ENCODE measurements around the gene ACTRT1.

The ACTRT1 gene

GRCh38 chrX:128052303-128052702 lies at the start of gene ACTRT1:
ACTRT1 (minus strand) TSS chrX:128052403; CDS start chrX:128052206, 197 bp downstream.
- no peak for DNase-seq (ENCODE audit: low spot score)

- DNase-seq (ENCODE audit: low spot score): no peak
Measured at GRCh38 chrX:128078545-128078944, 26.3 kb upstream of the ACTRT1 start.

DNA sequence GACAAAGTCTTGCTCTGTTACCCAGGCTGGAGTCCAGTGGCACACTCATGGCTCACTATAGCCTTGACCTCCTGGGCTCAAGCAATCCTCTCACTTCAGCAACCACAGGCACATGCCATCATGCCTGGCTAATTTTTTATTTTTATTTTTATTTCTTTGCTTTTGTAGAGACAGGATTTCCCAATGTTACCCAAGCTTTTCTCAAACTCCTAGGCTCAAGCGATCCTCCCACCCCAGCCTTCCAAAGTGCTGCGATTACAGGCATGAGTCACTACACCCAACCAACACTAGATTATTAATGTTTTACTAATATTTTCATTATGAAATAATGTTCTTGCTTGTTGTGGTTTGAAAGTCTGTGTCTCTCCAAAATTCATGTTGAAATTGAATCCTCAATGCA lies 5.2 kb upstream of the ACTRT1 start:
- DNase-seq (ENCODE audit: low spot score): no peak

GRCh38 chrX:128051526-128051925 lies 677 bp downstream of the ACTRT1 start:
- DNase-seq (ENCODE audit: low spot score): no peak

DNA sequence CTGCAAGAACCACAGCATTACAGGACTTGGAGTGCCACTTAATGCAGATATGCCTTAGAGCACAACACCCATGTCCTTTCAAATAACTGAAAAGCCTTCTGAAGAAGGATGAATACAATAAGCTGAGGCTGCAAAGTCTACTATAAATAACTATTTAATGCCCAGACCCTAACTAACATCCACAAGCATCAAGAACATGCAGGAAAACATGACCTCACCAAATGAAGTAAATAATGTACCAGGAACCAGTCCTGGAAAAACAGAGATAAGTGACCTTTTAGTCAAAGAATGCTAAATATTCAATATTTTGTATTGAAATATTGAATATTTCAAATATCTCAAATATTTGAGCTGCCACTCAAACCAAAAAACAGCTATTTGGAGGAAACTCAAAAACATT lies 16.9 kb downstream of the ACTRT1 start:
- no peak for DNase-seq (ENCODE audit: low spot score)

- no peak for DNase-seq (ENCODE audit: low spot score)
Measured at GRCh38 chrX:128021566-128021965, 30.6 kb downstream of the ACTRT1 start.

GRCh38 chrX:128020701-128021100 lies 31.5 kb downstream of the ACTRT1 start:
- DNase-seq (ENCODE audit: low spot score): no peak

DNA sequence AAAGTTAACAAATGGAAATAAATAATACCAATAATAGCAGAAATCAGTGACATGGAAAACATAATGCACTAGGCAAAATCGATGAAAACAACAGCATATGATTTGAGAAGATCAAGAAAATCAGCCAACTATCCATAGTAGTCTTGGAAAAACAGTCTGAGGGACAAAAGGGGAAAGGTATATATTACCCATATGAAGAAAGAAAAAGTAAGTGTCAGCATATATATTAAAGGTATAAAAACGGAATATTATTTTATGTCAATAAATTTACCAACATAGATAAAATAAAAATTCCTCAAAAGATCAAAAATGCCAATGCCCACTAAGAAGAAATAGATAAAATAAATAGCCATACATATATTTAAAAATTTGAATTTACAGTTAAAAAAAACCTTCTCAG lies 33.0 kb downstream of the ACTRT1 start:
- DNase-seq (ENCODE audit: low spot score): no peak

- no peak for DNase-seq (ENCODE audit: low spot score)
Measured at GRCh38 chrX:128012015-128012414, 40.2 kb downstream of the ACTRT1 start.

GRCh38 chrX:128007882-128008281 lies 44.3 kb downstream of the ACTRT1 start:
- DNase-seq (ENCODE audit: low spot score): no peak
